ENCODE data around the gene GMPR.

GMPR gene

DNA sequence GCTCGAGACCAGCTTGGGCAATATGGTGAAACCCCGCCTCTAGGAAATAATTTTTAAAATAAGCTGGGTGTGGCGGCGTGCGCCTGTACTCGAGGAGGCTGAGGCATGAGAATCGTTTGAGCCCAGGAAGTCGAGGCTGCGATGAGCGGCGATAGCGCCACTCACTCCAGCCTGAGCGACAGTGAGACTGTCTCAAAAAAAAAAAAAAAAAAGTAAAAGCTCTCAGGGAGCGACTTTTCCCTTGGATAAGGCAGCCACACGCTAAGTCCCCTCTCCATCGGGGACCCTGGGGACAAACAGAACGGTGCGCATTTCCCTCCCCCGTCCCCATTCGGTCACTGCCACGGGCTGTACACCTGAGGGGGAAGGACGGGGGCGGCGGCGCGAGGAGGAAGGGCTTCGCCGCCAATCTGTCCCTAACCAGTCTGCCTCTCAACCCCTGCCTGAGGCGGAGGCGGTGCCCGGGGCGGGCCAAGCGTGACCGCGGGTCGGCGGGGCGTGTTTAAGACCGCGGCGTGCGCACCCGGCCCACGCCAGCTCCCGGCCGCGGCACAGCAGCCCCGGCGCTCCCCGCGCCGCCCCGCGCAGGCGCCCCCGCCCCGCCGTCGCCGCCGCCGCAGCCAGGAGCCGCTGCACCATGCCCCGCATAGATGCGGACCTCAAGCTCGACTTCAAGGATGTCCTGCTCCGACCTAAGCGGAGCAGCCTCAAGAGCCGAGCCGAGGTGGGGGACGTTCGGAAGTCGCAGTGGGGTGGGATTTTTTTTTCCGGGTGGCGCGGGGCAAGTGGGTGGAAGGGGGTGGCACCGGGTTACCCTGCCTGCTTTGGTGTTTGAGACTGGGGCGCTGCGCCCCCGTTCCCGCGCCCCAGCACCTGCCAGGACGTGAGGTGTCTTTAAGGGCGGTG lies at the start of gene GMPR:
GMPR (plus strand) TSS at position 531 of the 906 bp plus-strand sequence; CDS start at position 638, 107 bp downstream.
- DNase-seq (ENCODE audit: low spot score): peak; percentile 39

DNA sequence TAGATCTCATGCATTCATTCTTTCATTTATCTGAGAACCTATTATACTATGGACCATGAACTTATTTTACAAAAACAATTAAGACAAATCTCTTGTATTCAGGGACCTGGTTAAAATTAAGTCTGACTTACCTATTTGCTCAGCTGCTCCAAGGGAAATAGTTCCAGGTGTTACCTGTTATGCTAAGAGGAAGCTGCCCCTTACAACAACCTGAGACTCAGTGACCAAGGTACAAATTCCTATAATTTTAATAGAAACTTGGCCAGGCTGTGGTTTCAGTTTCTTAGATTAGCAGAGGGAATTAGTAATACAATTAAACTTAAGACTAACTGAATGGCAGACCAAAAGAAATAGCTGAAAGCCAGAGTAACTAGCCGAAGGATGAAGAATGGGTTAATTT lies 48.2 kb upstream of the GMPR start:
- DNase-seq (ENCODE audit: low spot score): no peak

GRCh38 chr6:16196260-16196983 lies 42.0 kb upstream of the GMPR start:
- no peak for DNase-seq (ENCODE audit: low spot score)

DNA sequence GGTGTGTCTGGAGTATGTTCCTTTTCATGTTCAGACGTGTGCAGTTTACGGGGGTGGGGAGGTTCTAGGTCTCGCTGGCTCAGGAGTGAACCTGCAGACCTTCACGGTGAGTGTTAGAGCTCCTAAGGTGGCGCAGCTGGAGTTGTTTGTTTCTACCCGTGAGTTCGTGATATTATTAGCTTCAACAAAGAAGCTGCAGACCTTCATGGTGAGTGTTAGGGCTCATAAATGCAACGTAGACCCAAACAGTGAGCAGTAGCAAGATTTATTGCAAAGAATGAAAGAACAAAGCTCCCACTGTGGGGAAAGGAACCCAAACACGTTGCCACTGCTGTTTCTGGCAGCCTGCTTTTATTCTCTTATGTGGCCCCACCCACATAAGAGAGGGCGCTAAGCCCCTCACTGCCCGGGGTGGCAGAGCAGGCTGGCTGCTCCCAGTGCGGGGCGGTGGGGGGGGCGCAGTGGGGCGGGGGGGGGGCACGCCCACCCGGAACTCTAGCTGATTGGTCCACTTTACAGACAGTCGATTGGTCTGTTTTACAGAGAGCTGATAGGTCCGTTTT lies 41.3 kb upstream of the GMPR start:
- DNase-seq (ENCODE audit: low spot score): no peak

DNA sequence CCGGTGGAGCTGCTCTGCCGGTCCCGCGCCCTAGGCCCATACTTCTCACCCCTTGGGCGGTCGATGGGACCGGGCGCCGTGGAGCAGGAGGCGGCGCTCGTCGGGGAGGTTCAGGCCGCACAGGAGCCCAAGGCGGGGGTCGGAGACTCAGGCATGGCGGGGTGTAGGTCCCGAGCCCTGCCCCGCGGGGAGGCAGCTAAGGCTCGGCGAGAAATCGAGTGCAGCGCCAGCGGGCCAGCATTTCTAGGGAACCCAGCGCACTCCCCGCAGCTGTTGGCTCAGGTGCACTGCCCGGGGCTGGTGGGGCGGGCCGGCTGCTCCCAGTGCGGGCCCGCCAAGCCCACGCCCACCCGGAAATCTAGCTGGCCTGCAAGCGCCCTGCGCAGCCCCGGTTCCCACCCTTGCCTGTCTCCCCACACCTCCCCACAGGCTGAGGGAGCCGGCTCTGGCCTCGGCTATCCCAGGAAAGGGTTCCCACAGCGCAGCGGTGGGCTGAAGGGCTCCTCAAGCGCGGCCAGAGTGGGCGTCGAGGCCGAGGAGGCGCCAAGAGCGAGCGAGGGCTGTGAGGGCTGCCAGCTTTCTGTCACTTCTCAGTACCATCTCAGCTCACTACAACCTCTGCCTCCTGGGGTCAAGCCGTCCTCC lies 40.2 kb upstream of the GMPR start:
- no peak for DNase-seq (ENCODE audit: low spot score)

GRCh38 chr6:16199804-16200203 lies 38.6 kb upstream of the GMPR start:
- no peak for DNase-seq (ENCODE audit: low spot score)

DNA sequence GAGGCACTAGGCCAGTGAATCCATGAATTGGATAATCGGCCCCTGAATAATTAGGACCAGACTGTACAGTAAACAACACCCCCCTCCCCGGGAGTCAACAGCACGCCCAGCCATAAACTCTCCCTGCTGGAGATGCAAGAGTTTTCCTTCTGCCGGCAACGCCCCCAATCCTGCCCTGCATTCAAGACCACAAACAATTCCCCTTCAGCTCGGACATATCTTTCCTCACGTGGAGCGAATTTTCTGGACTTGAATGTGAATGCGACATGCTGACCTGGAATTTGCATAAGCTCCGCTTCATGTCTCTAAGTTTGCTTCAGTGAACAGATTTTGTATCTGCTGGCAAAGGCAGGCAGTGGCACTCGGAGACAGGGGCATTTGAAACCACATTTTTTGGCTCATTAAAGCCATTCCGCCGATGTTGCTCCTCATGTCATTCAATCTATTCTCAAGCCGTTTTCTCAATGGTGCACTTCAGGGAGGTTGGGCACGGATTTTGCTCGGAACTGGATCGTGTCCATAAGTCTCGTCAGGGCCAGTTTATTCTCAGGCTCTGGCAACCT lies 38.0 kb upstream of the GMPR start:
- DNase-seq (ENCODE audit: low spot score): no peak

DNA sequence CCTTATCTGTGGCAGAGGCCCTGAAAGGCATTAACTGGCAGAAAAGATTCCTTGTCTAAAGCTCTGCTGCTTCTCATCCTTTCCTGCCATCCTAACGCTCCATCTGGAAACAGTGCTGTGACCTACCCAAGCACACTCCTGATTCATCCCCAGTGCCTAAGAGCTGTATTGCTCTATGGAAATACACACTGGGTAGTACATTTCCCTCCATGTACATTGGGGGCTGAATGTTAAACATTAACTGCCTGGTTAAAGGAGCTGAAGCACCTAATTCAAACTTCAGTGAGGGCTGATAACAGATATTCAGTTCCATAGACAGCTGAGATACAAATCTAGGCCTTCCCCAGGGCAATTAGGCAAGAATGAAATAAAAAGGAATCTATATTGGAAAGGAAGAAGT lies 36.7 kb upstream of the GMPR start:
- DNase-seq (ENCODE audit: low spot score): no peak

DNA sequence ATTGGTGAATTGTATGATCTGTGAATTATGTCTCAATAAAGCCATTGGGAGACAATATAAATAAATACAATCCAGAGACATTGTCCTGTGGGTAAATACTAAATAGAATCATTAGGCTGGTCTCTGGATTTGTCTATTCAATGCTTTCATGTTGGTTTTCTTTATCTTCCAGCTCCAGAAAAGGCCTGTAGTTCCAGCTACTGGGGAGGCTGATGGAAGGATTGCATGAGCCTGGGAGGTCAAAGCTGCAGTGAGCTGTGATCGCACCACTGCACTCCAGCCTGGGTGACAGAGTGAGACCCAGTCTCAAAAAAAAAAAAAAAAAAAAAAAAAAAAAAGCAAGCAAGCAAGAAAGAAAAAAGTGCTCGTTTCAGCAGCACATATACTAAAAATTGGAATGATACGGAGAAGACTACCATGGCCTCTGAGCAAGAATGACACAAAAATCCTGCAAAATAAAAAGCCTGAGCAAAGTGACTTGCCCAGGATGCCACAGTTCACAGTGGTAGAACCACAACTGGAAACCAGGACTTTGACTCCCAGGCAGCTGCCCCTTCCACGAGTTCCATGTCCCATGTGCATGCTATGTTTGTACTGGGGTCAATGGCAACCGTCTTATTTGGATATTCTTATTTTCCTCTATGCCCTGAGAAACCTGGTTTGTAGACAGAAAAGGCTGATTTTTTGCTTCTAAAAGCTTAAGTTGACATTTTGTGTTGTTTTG lies 33.6 kb upstream of the GMPR start:
- no peak for DNase-seq (ENCODE audit: low spot score)

GRCh38 chr6:16205377-16206144 lies 32.8 kb upstream of the GMPR start:
- DNase-seq (ENCODE audit: low spot score): peak; percentile 11

- DNase-seq (ENCODE audit: low spot score): peak; percentile 56
Observed at GRCh38 chr6:16206595-16207037, 31.8 kb upstream of the GMPR start.

GRCh38 chr6:16208989-16209388 lies 29.4 kb upstream of the GMPR start:
- DNase-seq (ENCODE audit: low spot score): no peak

DNA sequence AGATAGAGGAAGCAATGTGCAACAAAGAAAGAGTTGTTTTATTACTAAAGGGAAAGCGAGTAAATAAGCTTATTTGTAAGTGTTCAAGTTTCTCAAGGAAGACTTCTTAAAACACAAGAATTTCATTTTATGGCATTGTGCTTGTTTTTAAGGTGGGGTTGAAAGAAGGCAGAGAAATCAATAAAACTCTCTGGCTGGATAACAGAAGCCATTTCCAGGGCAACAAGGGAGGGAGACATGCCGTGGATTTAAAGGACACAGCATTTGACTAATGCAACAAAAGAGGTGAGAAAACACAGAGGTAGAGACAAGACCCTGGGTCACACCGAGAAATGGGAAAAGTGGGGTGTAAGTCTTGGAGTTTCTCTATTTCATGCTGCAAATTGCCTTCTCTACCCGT lies 28.8 kb upstream of the GMPR start:
- DNase-seq (ENCODE audit: low spot score): no peak

DNA sequence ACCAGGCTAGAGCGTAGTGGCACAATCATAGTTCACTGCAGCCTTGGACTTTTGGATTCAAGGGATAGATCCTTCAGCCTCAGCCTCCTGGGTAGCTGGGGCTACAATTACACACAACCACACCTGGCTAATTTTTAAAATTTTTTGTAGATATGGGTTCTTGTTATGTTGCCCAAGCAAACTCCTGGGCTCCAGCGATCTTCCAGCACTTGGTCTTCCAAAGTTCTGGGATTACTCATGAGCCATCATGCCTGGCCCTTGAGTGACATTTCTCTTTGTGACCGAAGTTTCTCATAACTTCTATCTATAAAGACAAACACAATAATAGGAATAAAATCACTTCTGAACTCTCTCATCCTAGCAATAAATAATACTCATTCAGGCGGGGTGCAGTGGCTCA lies 26.1 kb upstream of the GMPR start:
- no peak for DNase-seq (ENCODE audit: low spot score)

DNA sequence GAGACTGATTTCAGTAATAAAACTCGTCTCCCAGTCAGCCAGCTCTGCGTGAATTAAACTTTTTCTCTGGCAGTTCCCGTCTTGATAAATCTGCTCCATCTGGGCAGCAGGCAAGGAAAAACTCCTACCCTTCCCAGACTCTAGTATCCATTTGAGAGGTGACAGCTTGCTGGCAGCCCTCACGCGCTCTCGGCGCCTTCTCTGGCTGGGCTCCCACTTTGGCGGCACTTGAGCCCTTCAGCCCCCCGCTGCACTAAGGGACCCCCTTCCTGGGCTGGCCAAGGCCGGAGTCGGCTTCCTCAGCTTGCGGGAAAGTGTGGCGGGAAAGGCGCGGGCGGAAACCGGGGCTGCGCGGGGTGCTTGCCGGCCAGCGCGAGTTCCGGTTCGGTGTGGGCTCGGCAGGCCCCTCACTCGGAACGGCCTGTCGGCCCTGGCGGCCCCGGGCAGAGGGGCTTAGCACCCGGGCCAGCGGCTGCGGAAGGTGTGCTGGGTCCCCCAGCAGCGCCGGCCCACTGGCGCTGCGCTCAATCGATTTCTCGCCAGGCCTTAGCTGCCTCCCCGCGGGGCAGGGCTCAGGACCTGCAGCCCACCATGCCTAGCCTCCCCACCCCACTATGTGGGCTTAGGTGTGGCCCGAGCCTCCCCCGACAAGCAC lies 21.8 kb upstream of the GMPR start:
- DNase-seq (ENCODE audit: low spot score): no peak

DNA sequence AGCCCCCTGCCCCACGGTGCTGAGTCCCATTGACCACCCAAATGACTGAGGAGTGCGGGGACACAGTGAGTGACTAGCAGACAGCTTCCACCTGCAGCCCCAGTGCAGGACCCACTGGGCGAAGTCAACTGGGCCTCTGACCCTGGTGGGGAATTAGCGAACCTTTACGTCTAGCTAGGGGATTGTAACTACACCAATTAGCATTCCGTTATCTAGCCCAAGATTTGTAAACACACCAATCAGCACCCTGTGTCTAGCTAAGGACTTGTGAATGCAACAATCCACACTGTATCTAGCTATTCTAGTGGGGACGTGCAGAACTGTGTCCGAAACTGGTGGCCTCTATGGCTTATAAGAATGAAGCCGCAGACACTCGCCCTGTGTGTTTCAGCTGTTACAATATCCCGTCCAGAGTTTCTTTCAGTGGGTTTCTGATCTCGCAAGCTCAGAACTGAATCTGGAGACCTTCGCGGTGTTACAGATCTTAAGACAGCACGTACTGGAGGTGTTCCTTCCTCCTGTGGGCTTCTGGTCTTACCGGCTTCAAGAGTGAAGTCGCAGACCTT lies 21.1 kb upstream of the GMPR start:
- no peak for DNase-seq (ENCODE audit: low spot score)

DNA sequence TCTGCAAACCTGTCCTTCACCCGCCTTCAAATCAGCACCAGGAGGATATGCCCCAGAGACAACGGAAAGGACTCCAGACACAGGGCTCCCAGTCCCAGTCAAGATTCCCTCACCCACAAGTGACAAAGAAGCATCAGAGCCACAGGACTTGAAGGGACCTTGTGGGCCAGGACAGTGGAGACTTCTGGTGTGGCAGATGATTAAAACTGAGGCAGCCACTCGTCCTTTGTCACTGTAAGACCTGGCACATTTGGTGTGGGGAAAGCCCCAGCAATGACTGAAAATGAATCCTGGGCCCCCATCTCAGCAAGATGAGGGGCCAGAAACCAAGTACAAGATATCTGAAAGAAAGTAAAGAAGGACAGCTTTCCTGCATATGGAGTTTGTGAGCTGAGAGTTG lies 15.6 kb upstream of the GMPR start:
- DNase-seq (ENCODE audit: low spot score): no peak

- DNase-seq (ENCODE audit: low spot score): no peak
Observed at GRCh38 chr6:16223362-16223761, 15.0 kb upstream of the GMPR start.

DNA sequence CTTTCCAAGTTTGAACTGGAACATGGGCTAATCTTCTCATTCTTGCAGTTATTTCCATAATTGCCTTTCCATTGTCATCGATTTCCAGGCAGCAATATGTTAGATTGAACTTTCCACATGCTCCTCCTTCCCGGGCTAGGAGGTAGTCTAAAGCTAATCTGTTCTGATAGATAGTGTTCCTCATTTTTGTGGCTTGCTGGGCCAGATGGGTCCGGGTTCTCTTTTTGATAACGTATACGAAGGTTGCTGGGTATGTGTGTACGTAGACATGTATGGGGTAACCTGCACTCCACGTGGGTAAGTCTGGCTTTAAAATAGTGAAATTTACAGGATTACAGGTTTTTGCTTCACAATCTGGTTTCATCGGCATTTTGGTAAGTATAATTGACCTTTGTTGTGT lies 14.0 kb upstream of the GMPR start:
- DNase-seq (ENCODE audit: low spot score): no peak

All from SW480 (cell line).